ENCODE results near the gene RNF144A.

- TF ChIP-seq, protein P1, sequence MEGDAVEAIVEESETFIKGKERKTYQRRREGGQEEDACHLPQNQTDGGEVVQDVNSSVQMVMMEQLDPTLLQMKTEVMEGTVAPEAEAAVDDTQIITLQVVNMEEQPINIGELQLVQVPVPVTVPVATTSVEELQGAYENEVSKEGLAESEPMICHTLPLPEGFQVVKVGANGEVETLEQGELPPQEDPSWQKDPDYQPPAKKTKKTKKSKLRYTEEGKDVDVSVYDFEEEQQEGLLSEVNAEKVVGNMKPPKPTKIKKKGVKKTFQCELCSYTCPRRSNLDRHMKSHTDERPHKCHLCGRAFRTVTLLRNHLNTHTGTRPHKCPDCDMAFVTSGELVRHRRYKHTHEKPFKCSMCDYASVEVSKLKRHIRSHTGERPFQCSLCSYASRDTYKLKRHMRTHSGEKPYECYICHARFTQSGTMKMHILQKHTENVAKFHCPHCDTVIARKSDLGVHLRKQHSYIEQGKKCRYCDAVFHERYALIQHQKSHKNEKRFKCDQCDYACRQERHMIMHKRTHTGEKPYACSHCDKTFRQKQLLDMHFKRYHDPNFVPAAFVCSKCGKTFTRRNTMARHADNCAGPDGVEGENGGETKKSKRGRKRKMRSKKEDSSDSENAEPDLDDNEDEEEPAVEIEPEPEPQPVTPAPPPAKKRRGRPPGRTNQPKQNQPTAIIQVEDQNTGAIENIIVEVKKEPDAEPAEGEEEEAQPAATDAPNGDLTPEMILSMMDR (IDR thresholded peaks at IDR 0.05; ENCODE audit: extremely low read depth in 1 of 2, insufficient read depth in 1 of 2, low read depth in 1 of 2, low read length in 2 of 2), result no peak
- TF ChIP-seq POLR2A (IDR thresholded peaks at IDR 0.05; ENCODE audit: low read depth, low read length), result no peak
Observed at GRCh38 chr2:7017671-7018281, 100.6 kb downstream of the RNF144A start.

All from endothelial cell of umbilical vein (primary cell).